ENCODE results near the gene PCGF1. TPM values are rescaled to one million over a fixed set of nuclear protein-coding genes. Genes with fewer than 3 reads are reported as not detected.

Gene PCGF1
- total RNA-seq, 1 experiment from 2014 or later = 33.0 TPM

GRCh38 chr2:74458132-74458937, 49.2 kb downstream of the PCGF1 start, which contains the start of gene WBP1:
TSS of gene WBP1 (plus strand) at chr2:74458438. CDS start at chr2:74458603, 165 bp downstream.
- intact Hi-C loops (cut with micrococcal nuclease; ENCODE audit: unreplicated experiment) = no loop called here
- no peaks in the 10 kb centered on the region for H3K27me3 ChIP-seq (replicated peaks; ENCODE audit: insufficient read depth, low read depth, low read length, poor library complexity)
- ChIA-PET CTCF (interaction anchor here (0.6 to 0.7 kb wide), 3 partner anchors 16 to 132 kb away, joined by 3 to 4 read pairs (median 3); partner anchors contain the start of genes CCDC142 and TTC31), POLR2A (ENCODE audit: low non-redundant PET) (interaction anchor here (0.6 kb wide), 2 partner anchors 16 to 105 kb away, joined by 4 to 12 read pairs; no protein-coding TSS in a partner anchor)
- TSS peak; percentile 53 for BruUV-seq (replicated peaks)
- DNase-seq (ENCODE audit: low spot score) = peak; percentile 100
- H3K36me3 ChIP-seq (ENCODE audit: insufficient read depth, low read length, poor library complexity, severe bottlenecking) = peaks cover 18% of the 10 kb centered on the region
- H3K4me1 ChIP-seq (ENCODE audit: insufficient read depth, low read length, poor library complexity, severe bottlenecking) = peaks cover 16% of the 10 kb centered on the region
- peak within 1 kb of the TSS; percentile 92 for H3K4me3 ChIP-seq (ENCODE audit: low read depth, low read length, poor library complexity, severe bottlenecking)
- H3K9me3 ChIP-seq (ENCODE audit: low read depth, low read length, poor library complexity, severe bottlenecking) = no peaks in the 10 kb centered on the region
- TF ChIP-seq CTCF (conservative IDR thresholded peaks at IDR 0.05; ENCODE audit: low read depth, low read length) = no peak
- peak within 1 kb of the TSS; percentile 92 for H3K27ac ChIP-seq (ENCODE audit: low read depth, low read length, poor library complexity, severe bottlenecking)

- no TSS peak for BruUV-seq (replicated peaks)
- no peak for TF ChIP-seq EZH2 (IDR thresholded peaks at IDR 0.05; ENCODE audit: borderline replicate concordance, low read depth, low read length, poor library complexity, severe bottlenecking)
- TF ChIP-seq CTCF (conservative IDR thresholded peaks at IDR 0.05; ENCODE audit: low read depth, low read length) = no peak
- ChIA-PET CTCF (interaction anchor here (0.6 kb wide), 1 partner anchor 132 kb away, joined by 3 read pairs; no protein-coding TSS in a partner anchor), POLR2A (ENCODE audit: low non-redundant PET) (interaction anchor here (0.6 kb wide), 2 partner anchors 17 to 106 kb away, joined by 4 to 12 read pairs; no protein-coding TSS in a partner anchor)
- peaks cover 16% of the 10 kb centered on the region for H3K4me1 ChIP-seq (ENCODE audit: insufficient read depth, low read length, poor library complexity, severe bottlenecking)
- intact Hi-C loops (cut with micrococcal nuclease; ENCODE audit: unreplicated experiment) = no loop called here
- DNase-seq (ENCODE audit: low spot score) = peak; percentile 54
- peak overlapping the region; percentile 92 for H3K4me3 ChIP-seq (ENCODE audit: low read depth, low read length, poor library complexity, severe bottlenecking)
- H3K27ac ChIP-seq (ENCODE audit: low read depth, low read length, poor library complexity, severe bottlenecking) = peak overlapping the region; percentile 92
- H3K27me3 ChIP-seq (replicated peaks; ENCODE audit: insufficient read depth, low read depth, low read length, poor library complexity) = no peaks in the 10 kb centered on the region
- peaks cover 11% of the 10 kb centered on the region for H3K36me3 ChIP-seq (ENCODE audit: insufficient read depth, low read length, poor library complexity, severe bottlenecking)
- H3K9me3 ChIP-seq (ENCODE audit: low read depth, low read length, poor library complexity, severe bottlenecking) = no peaks in the 10 kb centered on the region
Measured at GRCh38 chr2:74457549-74458131, 49.9 kb downstream of the PCGF1 start.

GRCh38 chr2:74457129-74457548, 50.4 kb downstream of the PCGF1 start:
- peaks cover 16% of the 10 kb centered on the region for H3K4me1 ChIP-seq (ENCODE audit: insufficient read depth, low read length, poor library complexity, severe bottlenecking)
- no peaks in the 10 kb centered on the region for H3K27me3 ChIP-seq (replicated peaks; ENCODE audit: insufficient read depth, low read depth, low read length, poor library complexity)
- peak; percentile 52 for DNase-seq (ENCODE audit: low spot score)
- H3K9me3 ChIP-seq (ENCODE audit: low read depth, low read length, poor library complexity, severe bottlenecking) = no peaks in the 10 kb centered on the region
- peak overlapping the region; percentile 92 for H3K27ac ChIP-seq (ENCODE audit: low read depth, low read length, poor library complexity, severe bottlenecking)
- CTCF ChIA-PET = no interaction called here
- peaks cover 6% of the 10 kb centered on the region for H3K36me3 ChIP-seq (ENCODE audit: insufficient read depth, low read length, poor library complexity, severe bottlenecking)
- intact Hi-C loops (cut with micrococcal nuclease; ENCODE audit: unreplicated experiment) = no loop called here
- TF ChIP-seq CTCF (conservative IDR thresholded peaks at IDR 0.05; ENCODE audit: low read depth, low read length) = no peak
- TF ChIP-seq EZH2 (IDR thresholded peaks at IDR 0.05; ENCODE audit: borderline replicate concordance, low read depth, low read length, poor library complexity, severe bottlenecking) = no peak
- peak overlapping the region; percentile 92 for H3K4me3 ChIP-seq (ENCODE audit: low read depth, low read length, poor library complexity, severe bottlenecking)
- POLR2A ChIA-PET (ENCODE audit: low non-redundant PET) = no interaction called here
- BruUV-seq (replicated peaks) = no TSS peak

Other genes starting within 250 kb of the PCGF1 start
- 0.94 and 1.8 TPM in 2 replicates for gene SLC4A5, start 164.3 kb downstream of the PCGF1 start, total RNA-seq (2021)
- 172 and 177 TPM in 2 replicates for gene DCTN1, start 127.4 kb downstream of the PCGF1 start, total RNA-seq (2021)
- 1.6 and 1.9 TPM in 2 replicates for gene C2orf81, start 86.1 kb downstream of the PCGF1 start, total RNA-seq (2021)
- gene WDR54, start 86.0 kb downstream of the PCGF1 start, total RNA-seq (2021) = 41.1 and 51.1 TPM in 2 replicates
- 27.0 and 29.6 TPM in 2 replicates for gene RTKN, start 65.8 kb downstream of the PCGF1 start, total RNA-seq (2021)
- 29.9 and 34.9 TPM in 2 replicates for gene INO80B, start 52.6 kb downstream of the PCGF1 start, total RNA-seq (2021)
- gene WBP1, start 49.3 kb downstream of the PCGF1 start, total RNA-seq (2021) = 37.9 and 53.6 TPM in 2 replicates
- gene MOGS, start 42.3 kb downstream of the PCGF1 start, total RNA-seq (2021) = 38.2 and 45.2 TPM in 2 replicates
- 99.2 and 104 TPM in 2 replicates for gene MRPL53, start 35.0 kb downstream of the PCGF1 start, total RNA-seq (2021)
- 20.4 and 27.4 TPM in 2 replicates for gene CCDC142, start 24.7 kb downstream of the PCGF1 start, total RNA-seq (2021)
- 25.8 and 28.6 TPM in 2 replicates for gene TTC31, start 24.6 kb downstream of the PCGF1 start, total RNA-seq (2021)
- gene LBX2, start 8.1 kb downstream of the PCGF1 start, total RNA-seq (2021) = 0.48 TPM in 1 of 2 replicates, not detected in the other
- not detected in 2 replicates for gene TLX2, start 6.8 kb upstream of the PCGF1 start, total RNA-seq (2021)
- gene DQX1, start 18.5 kb upstream of the PCGF1 start, total RNA-seq (2021) = 0.50 and 0.71 TPM in 2 replicates
- gene AUP1, start 22.0 kb upstream of the PCGF1 start, total RNA-seq (2021) = 114 and 126 TPM in 2 replicates
- 35.1 and 37.7 TPM in 2 replicates for gene HTRA2, start 22.2 kb upstream of the PCGF1 start, total RNA-seq (2021)
- 0.88 and 1.9 TPM in 2 replicates for gene LOXL3, start 46.2 kb upstream of the PCGF1 start, total RNA-seq (2021)
- 18.4 and 20.7 TPM in 2 replicates for gene DOK1, start 47.0 kb upstream of the PCGF1 start, total RNA-seq (2021)
- gene M1AP, start 140.6 kb upstream of the PCGF1 start, total RNA-seq (2021) = not detected in 2 replicates
- 3.8 and 4.1 TPM in 2 replicates for gene SEMA4F, start 146.6 kb upstream of the PCGF1 start, total RNA-seq (2021)